NCI-H510A (cell line): ENCODE results near the gene PPP1R12B.
"Not testable (repeated sequence)": the region's sequence is repeated elsewhere in the genome, so short reads cannot be mapped to it uniquely, and the experiment has no call there.

ENCODE experiments used
- DNase-seq: peaks from one replicate; lab custom pipeline; 2025; lab: John Stamatoyannopoulos, UW

Gene PPP1R12B

DNA sequence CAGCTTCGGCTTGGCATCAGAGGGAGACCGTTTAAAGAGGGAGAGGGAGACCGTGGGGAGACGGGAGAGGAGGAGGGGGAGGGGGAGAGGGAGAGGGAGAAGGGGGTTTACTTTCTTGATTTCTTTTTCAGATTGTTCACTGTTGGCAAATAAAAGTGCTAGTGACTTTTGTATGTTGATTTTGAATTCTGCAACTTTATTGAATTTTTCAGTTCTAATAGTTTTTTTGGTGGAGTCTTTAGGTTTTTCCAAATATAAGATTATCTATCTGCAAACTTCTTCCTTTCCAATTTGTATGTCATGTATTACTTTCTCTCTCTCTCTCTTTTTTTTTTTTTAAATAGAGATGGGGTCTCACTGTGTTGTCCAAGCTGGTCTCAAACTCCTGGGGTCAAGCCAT, 104.0 kb downstream of the PPP1R12B start:
- no peak for DNase-seq

DNA sequence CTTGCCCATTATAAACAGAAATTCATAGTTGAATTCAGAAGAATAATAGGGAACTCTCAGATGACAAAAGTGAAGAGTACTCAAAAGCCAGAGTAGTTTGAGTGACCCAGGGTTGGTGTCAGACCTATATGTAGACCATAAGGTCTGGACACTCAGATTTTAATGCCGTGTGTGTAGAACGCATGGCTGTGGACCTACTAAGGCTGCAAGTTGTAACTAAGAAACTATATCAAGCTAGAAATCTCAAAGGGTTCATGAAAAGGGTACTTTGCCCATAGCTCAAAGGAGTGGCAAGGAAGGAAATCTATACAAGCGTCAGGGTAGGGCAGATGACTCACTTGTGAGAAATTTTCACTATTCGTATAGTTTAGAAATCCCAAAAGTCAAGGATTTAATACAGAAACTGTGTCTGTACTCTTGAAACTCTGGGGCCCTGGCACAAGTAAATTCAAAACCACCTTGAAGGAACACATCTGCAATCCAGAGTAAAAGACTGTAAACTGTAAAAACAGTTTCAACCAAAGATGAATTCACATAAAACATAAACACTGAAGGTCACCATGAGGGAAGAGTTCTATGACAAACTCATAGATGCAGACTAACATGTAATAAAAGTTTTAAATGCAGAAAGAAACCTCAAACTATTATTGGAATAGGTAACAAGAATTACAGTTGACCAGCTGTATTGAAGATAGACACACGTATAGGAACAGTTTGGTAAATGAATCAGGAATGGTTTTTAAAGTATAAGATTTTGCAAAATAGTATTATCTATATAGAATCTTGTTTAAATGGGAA, 108.1 kb downstream of the PPP1R12B start:
- not testable (repeated sequence) for DNase-seq

DNA sequence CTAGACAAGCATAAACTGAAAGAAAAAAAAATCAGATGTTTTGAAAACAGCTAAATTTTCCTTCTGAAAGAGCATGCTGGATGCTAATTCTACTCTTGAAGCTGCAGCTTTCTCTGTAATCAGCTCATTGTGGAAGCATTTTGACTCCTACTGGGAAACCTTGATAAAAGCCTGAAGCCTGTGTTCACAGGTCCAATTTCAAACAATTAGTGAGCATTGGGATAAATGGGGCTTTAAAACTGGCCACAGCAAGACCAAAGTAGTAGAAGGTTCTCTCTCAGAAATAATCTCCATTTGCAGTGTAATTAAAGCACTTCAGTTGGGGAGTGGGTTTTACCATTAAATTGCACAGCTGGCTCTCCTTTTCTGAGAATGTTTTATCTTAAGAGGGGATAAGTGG, 110.2 kb downstream of the PPP1R12B start:
- DNase-seq: not testable (repeated sequence)

DNA sequence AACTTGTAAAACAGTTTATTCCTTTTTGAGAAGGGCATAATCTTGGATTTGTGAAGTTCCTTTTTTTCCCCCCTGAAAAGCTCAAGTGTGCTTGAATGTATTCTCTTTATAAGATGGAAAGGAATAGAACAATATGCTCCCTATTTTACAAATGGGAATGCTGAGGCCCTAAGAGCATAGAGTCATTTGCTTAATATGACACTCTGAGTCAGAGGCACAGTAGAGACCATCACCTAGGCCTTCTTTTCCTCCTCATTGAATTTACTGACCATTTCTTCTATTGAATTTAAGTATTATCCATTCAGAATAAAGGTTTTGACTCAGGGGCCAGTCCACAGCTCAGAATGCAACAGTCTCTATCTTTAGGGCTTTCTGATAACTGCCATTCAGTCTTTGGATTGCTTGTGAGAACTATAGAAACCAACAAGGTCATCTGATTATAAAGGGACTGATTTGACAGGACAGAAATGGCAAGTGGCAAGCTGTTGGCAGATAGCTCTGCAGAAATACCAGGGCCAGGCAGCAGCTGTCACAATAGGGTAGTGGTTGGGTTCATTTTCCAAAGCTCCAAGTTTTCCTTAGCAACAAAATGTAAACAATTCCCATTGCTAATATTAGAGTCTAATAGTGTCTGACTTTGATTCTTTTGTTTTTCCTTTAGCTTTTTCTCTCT, 111.1 kb downstream of the PPP1R12B start:
- DNase-seq: not testable (repeated sequence)

DNA sequence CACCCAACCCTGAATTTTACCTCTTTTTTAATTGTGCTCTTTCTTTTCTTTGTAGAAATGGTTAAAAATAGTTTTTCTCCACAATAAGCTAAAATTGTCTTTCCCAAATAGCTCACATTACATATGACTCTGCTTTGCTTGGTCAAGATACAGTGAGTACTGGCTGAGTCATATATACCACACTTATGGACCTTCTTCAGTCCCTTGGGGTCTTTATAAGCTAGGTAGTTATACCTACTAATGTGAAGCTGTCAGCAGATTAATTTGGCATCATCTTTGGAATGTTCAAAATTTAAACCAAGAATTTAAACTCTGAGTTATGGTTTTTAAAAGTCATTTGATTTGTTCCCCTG, 111.6 kb downstream of the PPP1R12B start:
- DNase-seq: not testable (repeated sequence)

DNA sequence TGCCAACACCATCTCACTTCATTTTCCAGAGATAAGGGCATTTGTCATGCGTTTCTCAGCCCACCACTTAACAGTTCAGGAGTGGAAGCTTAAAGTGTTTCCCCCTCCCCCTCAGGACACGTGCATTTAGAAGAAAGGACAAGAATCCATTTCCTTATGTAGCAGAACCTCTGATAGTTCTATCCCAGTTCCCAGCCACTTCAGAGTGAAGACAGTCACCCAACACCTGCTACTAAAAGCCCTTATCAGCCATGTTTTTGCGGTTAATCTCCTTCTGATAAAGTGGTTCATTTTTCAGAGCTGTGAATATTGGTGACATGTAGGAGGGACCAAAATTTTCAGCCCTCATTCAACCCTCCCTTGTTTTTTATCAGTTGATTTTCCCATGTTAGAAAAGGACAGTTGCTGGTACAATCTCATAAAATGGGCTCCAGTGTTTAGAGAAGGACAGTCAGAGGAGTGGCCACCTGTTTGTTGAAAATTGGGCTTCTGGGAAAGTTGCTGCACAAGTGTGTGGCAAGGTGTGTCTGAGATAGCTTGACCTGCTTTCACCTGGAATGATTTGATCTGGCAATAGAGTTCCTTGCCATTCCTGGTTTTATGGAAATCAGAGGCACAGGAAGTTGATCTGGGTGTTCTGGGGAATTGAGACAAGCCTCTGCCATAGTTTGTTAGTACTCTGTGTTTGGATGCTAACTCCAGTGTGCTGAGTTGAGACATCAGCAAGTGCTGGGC, 114.0 kb downstream of the PPP1R12B start:
- DNase-seq: no peak

DNA sequence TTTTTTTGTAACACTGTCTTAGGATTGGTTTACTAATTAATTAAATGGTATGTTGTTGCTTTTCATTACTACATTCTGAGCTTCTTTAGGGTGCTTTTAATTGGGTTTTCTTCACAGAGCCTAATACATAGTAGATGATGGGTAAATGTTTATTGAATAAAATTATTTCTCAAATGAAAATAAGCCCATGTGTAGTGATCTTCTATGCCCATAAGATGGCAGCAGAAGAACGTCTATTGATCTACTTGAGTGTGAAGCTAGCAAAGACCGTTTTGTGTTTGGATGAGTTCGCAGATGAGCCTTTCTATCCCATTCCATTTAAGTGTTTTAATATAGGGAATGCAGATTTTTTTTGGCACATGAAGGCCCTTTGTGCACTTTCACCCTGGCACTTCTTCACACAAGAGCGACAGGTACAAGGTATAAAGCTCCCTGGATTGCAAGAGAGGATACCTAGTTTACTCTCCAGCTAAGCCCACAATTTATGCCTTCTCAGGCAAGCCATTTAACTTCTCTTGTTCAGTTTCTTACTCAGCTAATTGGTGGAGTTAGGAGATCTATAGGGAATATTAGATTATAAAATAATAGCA, 115.7 kb downstream of the PPP1R12B start:
- not testable (repeated sequence) for DNase-seq

DNA sequence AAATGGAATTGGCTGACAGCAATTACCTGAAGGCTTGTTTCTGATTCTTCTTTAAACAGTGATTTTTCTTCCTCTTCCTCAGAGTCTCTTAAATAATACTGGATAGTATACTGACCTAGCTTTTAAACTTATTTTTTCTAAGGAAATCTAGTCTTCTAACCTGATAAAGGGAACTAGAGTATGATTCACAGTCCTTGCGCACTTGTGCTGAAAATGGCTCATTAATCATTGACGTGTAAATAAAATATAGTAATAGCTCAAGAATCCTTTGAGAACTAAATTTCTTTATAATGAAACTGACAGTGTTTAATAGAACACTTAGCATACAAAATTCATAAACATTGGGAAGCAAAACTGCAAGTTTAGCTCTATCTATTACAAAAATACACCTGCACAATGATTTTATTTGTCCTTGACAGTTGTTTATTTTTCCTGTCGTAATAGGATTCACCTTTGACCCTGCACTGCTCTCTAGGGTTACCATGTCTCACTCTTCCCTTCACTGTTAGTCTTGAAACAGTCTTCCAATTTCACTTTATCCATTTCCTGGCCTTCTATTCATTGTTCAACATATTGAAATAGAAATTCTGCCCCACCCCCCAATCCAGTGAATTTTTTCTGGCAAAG, 117.3 kb downstream of the PPP1R12B start:
- not testable (repeated sequence) for DNase-seq

GRCh38 chr1:202466339-202466738, 117.8 kb downstream of the PPP1R12B start:
- DNase-seq: not testable (repeated sequence)

- DNase-seq: not testable (repeated sequence)
These were observed 118.9 kb downstream of the PPP1R12B start for GRCh38 chr1:202467381-202467780.

- not testable (repeated sequence) for DNase-seq
These were observed 120.2 kb downstream of the PPP1R12B start for GRCh38 chr1:202468695-202469094.

GRCh38 chr1:202469123-202469522, 120.6 kb downstream of the PPP1R12B start:
- not testable (repeated sequence) for DNase-seq

DNA sequence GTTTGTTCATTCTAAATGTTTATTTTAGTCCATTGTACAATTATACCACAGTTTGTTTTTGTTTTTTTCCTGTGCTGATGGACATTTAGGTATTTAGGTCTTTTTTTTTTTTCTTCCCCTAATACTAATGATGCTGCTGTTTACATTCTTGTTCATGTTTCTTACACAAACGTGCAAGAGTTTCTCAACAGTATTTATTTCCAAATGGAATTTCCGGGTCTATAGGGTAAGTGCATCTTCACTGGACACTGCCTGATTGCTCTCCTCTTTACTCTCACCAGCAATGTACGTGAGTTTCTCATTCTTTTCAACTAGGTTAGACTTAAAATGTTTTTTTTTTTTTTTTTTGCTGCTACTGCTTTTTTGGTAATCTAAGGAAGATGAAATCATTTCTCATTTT, 122.7 kb downstream of the PPP1R12B start:
- DNase-seq: no peak

DNA sequence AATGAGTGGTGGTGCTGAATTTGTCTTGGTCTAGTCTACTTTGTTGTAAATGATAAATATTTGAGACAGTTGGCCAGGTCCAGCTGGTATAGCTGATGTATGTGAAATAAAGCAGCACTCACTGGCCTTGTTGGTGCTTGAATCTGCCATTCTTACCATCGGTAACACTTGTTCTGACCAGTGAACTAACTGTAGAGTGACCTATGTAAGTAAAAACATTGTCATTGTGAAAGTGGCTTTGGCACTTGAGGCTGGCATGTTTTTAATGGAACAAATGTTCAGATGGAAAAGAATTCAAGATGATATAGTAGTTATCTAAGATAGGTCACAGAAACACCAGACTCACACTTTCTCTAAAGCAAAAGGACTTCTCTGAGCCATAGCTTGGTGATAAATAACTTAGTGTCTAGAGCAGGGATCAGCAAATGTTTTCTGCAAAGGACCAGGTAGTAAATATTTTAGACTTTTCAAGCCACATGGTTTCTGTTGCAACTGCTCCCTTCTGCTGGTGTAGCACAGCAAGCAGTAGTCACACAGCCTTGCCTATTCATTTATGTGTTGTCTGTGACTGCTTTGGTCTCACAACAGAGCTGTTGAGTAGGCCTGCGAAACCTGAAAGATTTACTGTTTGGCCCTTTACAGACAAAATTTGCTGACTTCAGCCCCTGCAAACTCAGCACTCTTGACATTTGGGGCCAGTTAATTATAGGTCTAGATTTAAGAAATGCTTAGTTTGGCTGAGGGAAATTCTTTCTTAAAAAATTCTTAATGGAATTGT, 124.0 kb downstream of the PPP1R12B start:
- DNase-seq: not testable (repeated sequence)

GRCh38 chr1:202473266-202474045, 125.0 kb downstream of the PPP1R12B start:
- DNase-seq: not testable (repeated sequence)

GRCh38 chr1:202479661-202480060, 131.2 kb downstream of the PPP1R12B start:
- not testable (repeated sequence) for DNase-seq

DNA sequence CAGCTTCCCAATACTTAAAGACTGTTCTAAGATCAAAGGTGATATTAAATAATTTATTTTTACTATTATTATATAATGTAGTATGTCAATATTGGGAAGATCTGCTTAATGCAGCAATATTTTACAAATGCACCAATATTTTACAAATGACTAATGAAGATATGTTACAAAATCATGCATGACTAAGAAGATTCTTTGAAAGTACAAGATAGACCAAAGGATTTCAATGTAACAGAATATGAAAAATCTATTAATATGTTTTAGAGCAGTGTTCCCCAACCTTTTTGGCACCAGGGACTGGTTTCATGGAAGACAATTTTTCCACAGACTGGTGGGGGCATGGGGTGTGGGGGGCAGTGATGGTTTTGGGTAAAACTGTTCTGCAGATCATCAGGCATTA, 132.1 kb downstream of the PPP1R12B start:
- not testable (repeated sequence) for DNase-seq

DNA sequence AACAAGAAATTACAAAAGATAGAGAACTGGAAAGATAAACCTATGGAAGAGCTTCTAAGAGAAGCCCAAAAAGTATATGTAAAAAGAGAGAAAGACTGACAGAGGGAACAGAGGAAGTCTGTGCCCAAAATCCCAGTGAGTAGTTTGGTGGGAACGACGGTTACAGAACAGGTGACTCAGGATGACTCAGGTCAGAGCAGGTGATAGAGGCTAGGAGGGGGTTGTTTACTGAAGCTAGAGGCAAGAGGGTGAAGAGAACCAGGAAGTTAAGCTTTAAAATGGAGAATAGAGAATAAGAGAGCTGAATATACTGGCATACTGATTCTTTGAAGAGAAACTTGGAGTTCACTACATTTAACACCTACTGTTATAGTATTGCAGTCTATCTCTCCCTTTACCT, 134.9 kb downstream of the PPP1R12B start:
- not testable (repeated sequence) for DNase-seq

DNA sequence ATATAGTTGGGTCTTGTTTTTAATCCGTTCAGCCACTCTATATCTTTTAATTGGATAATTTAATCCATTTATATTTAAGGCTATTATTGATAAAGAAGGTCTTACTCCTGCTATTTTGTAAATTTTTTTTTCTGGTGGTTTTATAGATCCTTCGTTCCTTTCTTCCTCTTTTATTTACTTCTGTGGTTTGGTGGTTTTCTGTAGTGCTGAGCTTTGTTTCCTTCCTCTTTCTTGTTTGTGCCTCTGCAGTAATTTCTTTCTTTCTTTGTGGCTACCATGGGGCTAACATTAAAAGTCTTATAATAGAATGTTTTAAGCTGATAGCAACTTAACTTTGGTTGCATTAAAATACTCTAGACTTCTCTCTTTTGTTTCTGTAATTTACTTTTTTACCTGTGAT, 135.5 kb downstream of the PPP1R12B start:
- not testable (repeated sequence) for DNase-seq

DNA sequence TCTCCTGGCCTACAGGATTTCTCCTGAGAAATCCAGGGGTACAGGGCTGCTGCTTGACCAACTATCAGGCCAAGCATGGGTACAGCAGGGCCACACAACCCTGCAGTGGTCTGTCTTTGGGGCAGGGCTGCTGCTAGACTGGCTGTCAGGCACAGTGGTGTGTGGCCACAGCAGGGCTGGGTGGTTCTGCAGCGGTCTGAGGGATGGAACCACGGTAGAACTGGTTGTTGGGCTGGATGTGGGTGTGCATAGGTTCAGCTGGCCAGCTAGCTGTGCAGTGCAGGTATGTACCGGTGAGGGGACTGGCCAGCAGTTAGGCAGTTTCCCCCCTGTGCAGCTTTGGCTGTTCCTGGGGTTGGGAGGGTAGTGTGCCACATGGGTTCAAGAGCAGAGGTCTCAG, 136.3 kb downstream of the PPP1R12B start:
- DNase-seq: not testable (repeated sequence)
